DOHH2 (cell line): ENCODE data around the gene PKHD1.
A peak's percentile ranks its signal among the peaks of the same experiment; 100 is the strongest.

Source experiments
- H3F3A ChIP-seq: fragments of 200-600 bp; sonication (generic), shearing (Covaris generic); 2 replicates; pipeline ENCODE4 v1.6.0; 2016; ENCODE audit warnings: antibody characterized with exemption, mild to moderate bottlenecking; ENCODE audit not compliant: control insufficient read depth, insufficient read depth
- H3K27ac ChIP-seq: fragments of 200-600 bp; sonication (generic); 2 replicates; pipeline ENCODE4 v1.5.1; 2014; ENCODE audit warnings: low read depth, mild to moderate bottlenecking, low read length, moderate library complexity
- H3K27me3 ChIP-seq: fragments of 200-600 bp; sonication (generic); 2 replicates; pipeline ENCODE4 v1.6.1; 2014; ENCODE audit warnings: mild to moderate bottlenecking, low read length, mixed read lengths; ENCODE audit not compliant: control insufficient read depth
- H3K36me3 ChIP-seq: fragments of 200-600 bp; sonication (generic); 2 replicates; pipeline ENCODE4 v1.6.1; 2014; ENCODE audit warnings: mild to moderate bottlenecking, low read length, moderate library complexity, mixed read lengths; ENCODE audit not compliant: control insufficient read depth
- H3K4me1 ChIP-seq: fragments of 200-600 bp; sonication (generic); 2 replicates; pipeline ENCODE4 v1.6.1; 2014; ENCODE audit warnings: mild to moderate bottlenecking, low read length, mixed read lengths; ENCODE audit not compliant: control insufficient read depth
- H3K4me2 ChIP-seq: fragments of 200-600 bp; sonication (generic); 2 replicates; pipeline ENCODE4 v1.6.0; 2014; ENCODE audit warnings: mild to moderate bottlenecking, low read length, moderate library complexity
- H3K4me3 ChIP-seq: fragments of 200-600 bp; sonication (generic); 2 replicates; pipeline ENCODE4 v1.5.1; 2014; ENCODE audit warnings: mild to moderate bottlenecking, low read length, mixed read lengths
- H3K79me2 ChIP-seq: fragments of 200-600 bp; sonication (generic); 2 replicates; pipeline ENCODE4 v1.6.1; 2014; ENCODE audit warnings: mild to moderate bottlenecking, low read length, mixed read lengths; ENCODE audit not compliant: control insufficient read depth
- H3K9me2 ChIP-seq: fragments of 200-600 bp; sonication (generic); replicated peaks from 2 replicates; pipeline ENCODE4 v1.6.1; 2014; ENCODE audit warnings: mild to moderate bottlenecking, low read length, mixed read lengths; ENCODE audit not compliant: control insufficient read depth
- H3K9me3 ChIP-seq: fragments of 200-600 bp; sonication (generic); 2 replicates; pipeline ENCODE4 v1.6.1; 2014; ENCODE audit warnings: antibody characterized with exemption, low read length, mixed read lengths; ENCODE audit not compliant: control insufficient read depth, insufficient read depth
- H4K20me1 ChIP-seq: fragments of 200-600 bp; sonication (generic); 2 replicates; pipeline ENCODE4 v1.6.0; 2014; ENCODE audit warnings: low read depth, mild to moderate bottlenecking, antibody characterized with exemption, low read length, moderate library complexity; ENCODE audit not compliant: control insufficient read depth, insufficient read depth
- EZH2phosphoT487 ChIP-seq: fragments of 200-600 bp; sonication (generic); IDR thresholded peaks from 2 replicates; pipeline ENCODE4 v1.6.1; 2017; ENCODE audit warnings: borderline replicate concordance, mild to moderate bottlenecking, antibody characterized with exemption, low read length, moderate library complexity, mixed read lengths
- TF ChIP-seq, protein P1 (sequence below): fragments of 200-600 bp; sonication (generic); IDR thresholded peaks from one replicate; pipeline ENCODE4 v1.5.1; 2014; ENCODE audit warnings: antibody characterized with exemption, mild to moderate bottlenecking, low read depth, low read length; ENCODE audit not compliant: poor library complexity, severe bottlenecking

PKHD1 gene

DNA sequence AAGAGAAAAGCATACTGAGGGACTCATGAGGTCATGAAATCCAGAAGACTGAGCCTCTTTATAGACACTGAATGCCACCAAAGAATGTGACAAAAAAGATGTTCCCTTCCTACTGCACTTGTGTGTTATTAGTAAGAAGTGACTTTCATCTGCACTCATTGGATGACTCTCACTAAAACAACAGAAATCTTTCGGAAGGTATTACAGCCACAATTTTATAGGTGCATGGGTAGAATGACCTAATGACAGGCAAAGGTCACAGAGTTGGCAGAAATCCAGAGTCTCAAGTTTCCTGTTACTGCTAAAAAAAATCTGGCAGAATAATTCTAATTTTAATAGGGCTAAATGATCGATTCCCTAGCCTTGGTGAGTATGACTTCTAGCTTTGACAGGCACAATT lies 13.3 kb downstream of the PKHD1 start:
- no peaks in the 10 kb centered on the region for H3F3A ChIP-seq
- no peaks in the 10 kb centered on the region for H3K79me2 ChIP-seq
- H3K27me3 ChIP-seq = 0 out of 2 replicates have a peak, but pooled peaks cover 6% of the 10 kb centered on the region
- TF ChIP-seq EZH2phosphoT487 = no peak
- TF ChIP-seq, protein P1, sequence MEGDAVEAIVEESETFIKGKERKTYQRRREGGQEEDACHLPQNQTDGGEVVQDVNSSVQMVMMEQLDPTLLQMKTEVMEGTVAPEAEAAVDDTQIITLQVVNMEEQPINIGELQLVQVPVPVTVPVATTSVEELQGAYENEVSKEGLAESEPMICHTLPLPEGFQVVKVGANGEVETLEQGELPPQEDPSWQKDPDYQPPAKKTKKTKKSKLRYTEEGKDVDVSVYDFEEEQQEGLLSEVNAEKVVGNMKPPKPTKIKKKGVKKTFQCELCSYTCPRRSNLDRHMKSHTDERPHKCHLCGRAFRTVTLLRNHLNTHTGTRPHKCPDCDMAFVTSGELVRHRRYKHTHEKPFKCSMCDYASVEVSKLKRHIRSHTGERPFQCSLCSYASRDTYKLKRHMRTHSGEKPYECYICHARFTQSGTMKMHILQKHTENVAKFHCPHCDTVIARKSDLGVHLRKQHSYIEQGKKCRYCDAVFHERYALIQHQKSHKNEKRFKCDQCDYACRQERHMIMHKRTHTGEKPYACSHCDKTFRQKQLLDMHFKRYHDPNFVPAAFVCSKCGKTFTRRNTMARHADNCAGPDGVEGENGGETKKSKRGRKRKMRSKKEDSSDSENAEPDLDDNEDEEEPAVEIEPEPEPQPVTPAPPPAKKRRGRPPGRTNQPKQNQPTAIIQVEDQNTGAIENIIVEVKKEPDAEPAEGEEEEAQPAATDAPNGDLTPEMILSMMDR = no peak
- H3K4me1 ChIP-seq = no peaks in the 10 kb centered on the region
- no peaks in the 10 kb centered on the region for H3K9me3 ChIP-seq
- no peak overlapping the region for H3K4me3 ChIP-seq
- H3K27ac ChIP-seq = no peak overlapping the region
- no peaks in the 10 kb centered on the region for H3K9me2 ChIP-seq
- H4K20me1 ChIP-seq = no peaks in the 10 kb centered on the region
- H3K4me2 ChIP-seq = no peak overlapping the region
- H3K36me3 ChIP-seq = no peaks in the 10 kb centered on the region

DNA sequence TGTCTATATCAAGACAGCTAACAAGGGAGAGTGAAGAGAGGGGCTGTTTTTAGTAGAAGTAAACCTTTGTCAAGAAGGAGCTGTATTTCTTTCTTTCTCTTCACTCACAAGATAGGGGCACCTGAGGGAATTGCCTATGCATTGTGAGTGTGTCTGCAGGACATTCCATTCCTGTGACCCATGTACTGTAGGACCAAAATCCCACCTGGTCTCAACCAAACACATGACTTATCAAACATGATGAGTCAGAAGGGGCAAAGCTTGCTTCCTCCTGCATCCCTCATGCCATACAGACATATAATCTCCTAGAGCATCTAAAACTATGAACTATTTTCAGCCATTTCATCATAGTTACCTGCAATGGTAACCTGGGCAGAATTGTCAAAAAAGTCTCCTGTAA lies 21.8 kb downstream of the PKHD1 start:
- no peak overlapping the region for H3K4me3 ChIP-seq
- no peaks in the 10 kb centered on the region for H3K36me3 ChIP-seq
- no peaks in the 10 kb centered on the region for H4K20me1 ChIP-seq
- no peak overlapping the region for H3K4me2 ChIP-seq
- no peaks in the 10 kb centered on the region for H3K9me2 ChIP-seq
- H3K27ac ChIP-seq = no peak overlapping the region
- H3K79me2 ChIP-seq = no peaks in the 10 kb centered on the region
- no peak for TF ChIP-seq EZH2phosphoT487
- TF ChIP-seq, protein P1 = no peak
- H3K9me3 ChIP-seq = peaks cover 5% of the 10 kb centered on the region; the same call in 1 of the 2 replicates
- H3K4me1 ChIP-seq = peaks cover 10% of the 10 kb centered on the region
- no peaks in the 10 kb centered on the region for H3F3A ChIP-seq
- H3K27me3 ChIP-seq = peaks cover 14% of the 10 kb centered on the region; the same call in 1 of the 2 replicates

DNA sequence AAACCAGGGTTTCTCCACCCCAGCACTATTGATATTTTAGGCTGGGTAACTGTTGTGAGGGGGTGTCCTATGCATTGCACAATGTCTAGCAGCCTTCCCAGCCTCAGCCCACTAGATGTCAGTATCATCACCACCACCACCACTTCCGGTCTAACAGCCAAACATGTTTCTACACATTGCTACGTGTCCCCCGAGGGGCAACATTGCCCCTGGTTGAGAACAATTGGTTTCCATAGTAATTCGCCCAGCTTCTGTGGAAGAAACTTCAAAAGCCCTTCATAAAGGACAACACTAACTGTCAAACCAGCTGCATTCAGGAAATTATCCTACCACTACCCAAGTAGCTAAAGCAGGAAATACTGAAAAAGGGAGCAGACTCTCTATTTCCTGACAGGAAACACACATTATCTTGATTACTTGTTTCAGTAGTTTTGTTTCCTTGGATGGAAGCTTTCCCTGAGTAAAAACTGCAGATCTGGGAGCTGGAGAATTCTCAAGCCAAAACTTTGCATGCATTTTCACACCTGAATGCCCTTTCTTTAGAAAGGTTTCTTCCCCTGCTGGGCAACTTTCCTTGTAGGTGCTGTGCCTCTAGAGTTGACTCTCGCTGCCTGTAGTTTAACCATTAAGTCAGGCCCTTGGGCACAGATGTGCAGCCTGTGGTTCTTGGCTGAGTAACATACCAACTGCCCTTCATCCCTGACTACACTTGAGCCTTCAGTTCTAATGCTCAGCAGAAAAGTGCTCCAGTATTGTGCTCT lies 23.6 kb downstream of the PKHD1 start:
- Histone ChIP-seq H3K27ac (no peak overlapping the region), H3K4me2 (peak overlapping the region; percentile 59)
- TF ChIP-seq, protein P1 = peak; percentile 82
- TF ChIP-seq EZH2phosphoT487 = no peak

More for the DNA sequence above, 23.6 kb downstream of the PKHD1 start:
- peaks cover 5% of the 10 kb centered on the region; the same call in 1 of the 2 replicates for H3K9me3 ChIP-seq
- no peaks in the 10 kb centered on the region for H3K79me2 ChIP-seq
- H3K4me1 ChIP-seq = peaks cover 10% of the 10 kb centered on the region
- H4K20me1 ChIP-seq = no peaks in the 10 kb centered on the region
- peaks cover 10% of the 10 kb centered on the region; the same call in 1 of the 2 replicates for H3K27me3 ChIP-seq
- no peaks in the 10 kb centered on the region for H3F3A ChIP-seq
- H3K4me3 ChIP-seq = peak overlapping the region; percentile 55
- H3K36me3 ChIP-seq = no peaks in the 10 kb centered on the region
- H3K9me2 ChIP-seq = no peaks in the 10 kb centered on the region
